NCI-H146 (cell line): ENCODE measurements around the gene CSRP1.
A peak's percentile ranks its signal among the peaks of the same experiment; 100 is the strongest.
"Not testable (repeated sequence)": the region's sequence is repeated elsewhere in the genome, so short reads cannot be mapped to it uniquely, and the experiment has no call there.

ENCODE experiments used
- DNase-seq: peaks from one replicate; lab custom pipeline; 2025; lab: John Stamatoyannopoulos, UW

Gene CSRP1

GRCh38 chr1:201497935-201498509 is 8.9 kb downstream of the CSRP1 start:
- no peak for DNase-seq

GRCh38 chr1:201496296-201496690 is 10.6 kb downstream of the CSRP1 start:
- peak; percentile 36 for DNase-seq

DNA sequence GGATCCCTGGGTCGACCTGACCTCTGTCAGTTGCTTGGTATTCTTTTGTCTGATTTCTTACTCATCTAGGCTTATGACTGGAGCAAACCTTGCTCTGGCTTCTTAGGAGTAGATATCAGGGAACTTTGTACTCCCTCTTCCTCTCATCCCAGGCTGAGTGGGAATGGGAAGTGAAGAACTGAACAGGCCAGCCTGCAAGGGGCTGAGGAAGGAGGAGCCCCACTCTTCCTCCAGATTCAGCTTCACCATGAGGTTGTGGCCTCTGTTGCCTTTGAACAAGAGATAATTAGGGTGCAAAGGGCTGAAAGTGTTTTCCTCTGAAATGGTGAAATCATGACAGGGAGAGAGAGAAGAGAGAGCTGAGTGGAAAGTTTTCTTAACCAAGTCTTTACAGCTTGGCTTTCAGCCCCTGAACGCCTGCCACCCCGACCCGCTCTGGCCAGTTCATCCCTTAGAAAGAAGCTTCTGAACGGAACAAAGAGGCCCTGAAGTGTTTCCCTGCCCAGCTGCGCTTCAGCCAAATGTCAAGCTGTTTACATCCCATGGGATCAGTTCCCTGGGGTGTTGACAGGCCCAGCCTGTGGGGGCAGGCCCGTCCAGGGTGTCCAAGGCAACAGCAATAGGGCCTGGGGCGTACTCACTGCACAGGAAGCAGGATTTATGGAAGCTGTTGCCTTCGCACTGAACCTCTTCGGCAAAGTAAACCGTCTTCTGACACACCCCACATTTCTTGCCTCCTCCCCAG is 11.2 kb downstream of the CSRP1 start:
- peak; percentile 87 for DNase-seq

DNA sequence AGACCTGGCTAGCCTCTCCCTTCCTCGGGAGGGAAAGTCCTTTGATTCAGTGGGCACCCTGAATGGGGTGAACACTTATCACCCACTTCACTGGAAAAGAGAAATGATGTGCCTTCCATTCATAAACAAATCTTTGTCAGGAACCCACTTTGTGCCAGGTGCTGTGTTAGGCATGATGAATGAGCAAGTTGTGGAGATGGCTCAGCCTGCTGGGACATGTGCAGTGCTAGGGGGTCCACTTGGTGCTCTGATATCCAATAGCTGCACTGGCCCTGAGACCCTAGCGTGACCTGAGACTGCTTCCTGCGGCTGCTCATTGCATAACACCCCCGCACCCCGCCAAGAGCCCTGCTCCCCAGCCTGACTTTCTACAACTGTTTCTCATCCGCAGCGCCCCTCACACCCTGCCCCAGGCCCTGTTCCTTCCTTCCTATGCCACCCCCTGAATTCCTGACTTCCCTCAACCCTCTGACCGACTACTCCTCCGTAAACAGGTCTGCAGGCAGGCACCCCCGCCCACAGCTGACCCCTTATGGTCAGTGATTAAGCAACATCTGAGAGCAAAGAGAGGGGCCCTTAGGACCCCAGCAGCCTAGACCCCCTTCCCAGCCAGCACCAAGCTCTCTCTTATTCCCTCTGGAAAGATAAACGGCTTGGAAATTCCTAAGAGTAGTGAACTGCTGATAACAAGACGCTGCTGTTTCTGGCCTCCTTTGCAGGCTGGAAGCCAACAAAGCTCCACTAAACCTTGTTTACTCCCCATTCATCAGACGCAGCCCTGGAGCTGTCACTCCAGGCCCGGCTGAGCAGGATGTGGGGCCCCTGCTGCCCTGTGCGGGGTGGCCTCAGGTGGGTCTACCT is 12.9 kb downstream of the CSRP1 start:
- DNase-seq: no peak

GRCh38 chr1:201493026-201493656 is 13.8 kb downstream of the CSRP1 start:
- DNase-seq: not testable (repeated sequence)

DNA sequence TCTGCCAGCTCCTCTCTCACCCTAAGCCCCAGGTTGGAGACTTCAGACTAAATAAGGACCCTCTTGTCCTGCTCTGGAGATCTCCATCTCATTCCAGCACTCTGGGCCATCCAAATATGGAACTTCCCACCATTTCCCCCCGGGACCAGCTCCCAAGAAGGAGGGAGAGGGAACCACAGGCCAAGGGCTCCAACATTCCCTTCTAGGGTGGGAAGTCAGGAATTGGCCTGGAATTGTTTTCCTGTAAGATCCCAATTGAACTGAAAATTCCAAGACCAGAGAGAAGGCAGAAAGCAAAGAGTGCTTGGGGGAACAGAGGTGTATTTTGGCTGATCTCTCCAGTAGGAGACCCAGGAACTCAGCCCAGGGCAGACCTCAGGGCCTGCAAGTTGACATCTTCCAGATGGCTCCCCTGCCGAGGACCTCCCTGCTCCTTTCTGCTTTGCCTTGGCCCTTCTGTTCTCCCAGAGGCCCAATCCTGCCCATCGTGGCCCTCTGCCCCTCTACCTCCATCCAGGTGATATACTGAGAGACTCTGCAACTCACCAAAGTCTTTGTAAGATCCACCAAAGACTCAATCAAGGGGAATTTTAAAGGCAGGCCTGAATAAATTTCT is 14.9 kb downstream of the CSRP1 start:
- DNase-seq: no peak

DNA sequence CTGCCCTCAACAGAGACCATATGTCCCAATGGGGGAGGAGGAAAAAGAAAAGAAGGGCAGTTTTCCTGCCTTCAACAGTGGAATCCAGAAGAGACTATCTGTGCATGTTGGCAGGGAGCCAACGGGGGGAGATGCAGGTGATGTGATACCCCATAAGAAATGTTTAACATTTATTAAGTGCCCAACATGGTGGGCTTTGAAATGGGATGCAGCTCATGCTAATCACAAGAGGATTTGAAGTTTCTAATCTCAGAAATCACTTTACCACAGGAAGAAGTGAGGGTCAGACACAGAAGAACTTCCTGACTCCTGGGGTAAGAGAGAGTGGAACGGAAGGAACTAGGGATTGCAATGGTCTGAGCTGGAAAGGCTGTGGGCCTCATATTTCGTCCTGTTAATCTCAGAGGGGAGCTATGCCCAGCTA is 16.2 kb downstream of the CSRP1 start:
- DNase-seq: no peak

GRCh38 chr1:201489643-201490261 is 17.2 kb downstream of the CSRP1 start:
- DNase-seq: no peak

GRCh38 chr1:201488830-201489589 is 17.9 kb downstream of the CSRP1 start:
- DNase-seq: no peak

GRCh38 chr1:201487742-201488141 is 19.2 kb downstream of the CSRP1 start:
- DNase-seq: no peak

GRCh38 chr1:201486187-201486586 is 20.7 kb downstream of the CSRP1 start:
- no peak for DNase-seq

DNA sequence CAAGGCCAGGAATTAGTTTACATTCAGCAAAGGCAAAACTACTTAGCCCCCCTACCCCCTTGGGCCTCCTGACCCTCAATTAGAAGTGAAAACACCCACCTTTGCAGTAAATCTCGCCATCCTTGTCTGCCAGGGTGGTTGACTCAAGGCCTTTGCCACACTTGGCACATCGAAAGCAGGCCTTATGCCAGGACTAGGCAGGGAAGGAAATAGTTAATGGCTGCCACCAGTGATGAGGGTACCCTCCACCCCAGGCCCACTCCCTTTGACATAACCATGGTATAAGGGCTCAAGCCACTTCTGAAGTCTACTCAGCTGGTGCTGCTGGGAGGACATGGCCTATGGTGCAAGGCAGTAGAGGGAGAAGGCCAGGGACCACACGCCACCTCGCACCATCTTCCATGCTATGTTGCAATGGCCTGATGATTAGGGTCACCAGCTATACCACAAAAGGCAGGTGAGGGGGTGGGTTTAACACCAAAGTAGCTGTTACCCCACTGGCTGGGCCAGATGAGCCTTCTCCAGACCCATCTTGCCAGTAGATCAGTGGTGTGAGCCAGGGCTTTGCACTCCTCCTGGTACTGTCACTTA is 21.6 kb downstream of the CSRP1 start:
- DNase-seq: no peak

DNA sequence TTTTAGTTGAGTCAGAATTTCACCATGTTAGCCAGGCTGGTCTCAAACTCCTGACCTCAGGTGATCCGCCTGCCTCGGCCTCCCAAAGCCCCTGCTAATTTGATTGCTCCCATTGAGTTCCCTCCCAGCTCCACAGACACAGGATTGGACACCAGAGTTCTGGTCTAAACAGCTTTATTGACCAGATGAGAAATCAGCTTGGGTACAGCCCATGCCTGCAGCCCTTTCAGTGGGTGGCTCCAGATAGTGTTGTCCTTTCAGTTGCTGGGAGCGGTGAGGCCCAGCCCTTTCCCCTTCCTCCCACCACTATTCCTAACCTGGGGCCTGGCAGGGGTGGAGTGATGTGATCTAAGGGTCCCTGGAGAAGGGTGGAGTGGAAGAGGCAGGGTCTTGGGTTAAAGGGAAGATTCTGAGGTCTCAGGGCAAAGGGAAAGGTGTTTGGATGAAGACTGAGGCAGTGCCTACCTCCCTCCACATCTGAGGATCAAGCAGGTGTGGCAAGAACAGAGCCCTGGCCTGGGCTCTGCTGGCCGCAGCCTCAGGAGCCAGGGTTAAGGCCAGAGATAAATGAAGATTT is 23.5 kb downstream of the CSRP1 start:
- DNase-seq: no peak

DNA sequence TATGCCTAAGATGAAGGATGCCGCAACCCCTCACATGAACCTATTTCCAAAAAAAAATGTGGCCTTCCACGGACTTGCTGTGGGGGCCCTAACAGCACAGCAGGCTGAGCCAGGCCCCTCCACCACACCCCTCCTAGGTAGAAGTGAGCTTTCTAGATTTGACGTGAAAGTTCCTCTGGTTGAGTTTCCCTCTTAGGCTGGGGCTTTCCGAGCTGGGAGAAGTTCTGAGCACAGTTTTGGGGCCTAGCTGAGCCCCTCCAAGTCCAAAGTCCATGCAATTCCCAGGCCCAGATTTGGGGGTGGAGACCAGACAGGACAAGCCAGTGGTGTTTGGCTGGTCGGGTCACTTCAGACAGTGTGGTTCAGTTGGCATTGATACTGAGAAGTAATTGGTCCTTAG is 24.2 kb downstream of the CSRP1 start:
- no peak for DNase-seq

DNA sequence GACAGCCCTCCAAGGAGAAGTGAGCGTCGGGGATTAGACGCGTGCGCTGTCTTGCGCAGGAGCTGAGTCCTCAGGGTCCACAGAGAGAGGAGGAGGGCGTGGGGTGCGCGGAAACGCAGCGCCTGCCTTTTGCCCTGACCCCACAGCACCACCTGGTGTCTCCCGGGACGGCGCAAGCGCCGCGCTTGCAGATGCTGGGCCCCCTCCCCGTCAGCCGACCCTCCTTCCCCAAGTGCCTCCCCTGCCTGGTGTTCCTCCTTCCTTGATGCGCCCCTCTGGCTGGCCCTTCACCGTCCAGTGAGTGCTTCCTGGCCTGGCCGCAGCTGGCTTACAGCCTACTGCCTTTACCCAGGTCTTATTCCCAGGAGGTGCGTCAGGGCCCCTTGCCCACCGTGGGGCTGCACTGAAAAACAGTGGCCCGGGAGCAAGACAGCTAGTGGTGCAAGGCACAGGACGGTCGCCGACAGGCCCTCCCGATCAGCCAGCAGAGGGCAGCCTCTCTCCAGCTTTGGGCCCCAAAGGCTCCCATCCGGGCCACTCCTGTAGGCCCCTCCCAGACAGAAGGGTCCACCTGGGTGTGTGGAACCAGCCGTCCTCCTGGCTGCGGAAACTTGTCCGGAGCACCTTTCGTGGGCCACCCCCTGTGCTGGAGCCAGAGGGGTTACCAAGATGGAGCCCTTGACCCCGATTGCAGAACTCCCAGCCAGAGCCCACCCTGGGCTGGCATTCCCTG is 25.0 kb downstream of the CSRP1 start:
- DNase-seq: peak; percentile 81

DNA sequence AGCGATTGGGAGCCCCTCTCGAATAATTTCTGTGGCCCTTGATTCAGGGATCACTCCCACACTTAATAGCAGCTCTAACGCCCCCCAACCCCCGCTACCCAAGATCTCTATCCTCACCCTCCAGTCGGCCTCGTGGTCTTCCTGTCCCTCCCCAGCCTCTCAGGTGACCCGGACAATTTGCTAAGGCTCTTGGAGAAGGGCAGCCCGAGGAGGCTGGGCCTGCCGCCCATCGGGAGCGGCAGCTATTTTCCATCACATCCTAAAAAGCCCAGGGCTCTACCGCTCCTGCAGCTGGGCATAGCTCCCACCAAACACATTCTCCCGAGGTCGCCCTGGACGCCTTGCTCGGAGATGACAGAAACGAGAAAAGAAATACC is 25.9 kb downstream of the CSRP1 start:
- peak; percentile 36 for DNase-seq

DNA sequence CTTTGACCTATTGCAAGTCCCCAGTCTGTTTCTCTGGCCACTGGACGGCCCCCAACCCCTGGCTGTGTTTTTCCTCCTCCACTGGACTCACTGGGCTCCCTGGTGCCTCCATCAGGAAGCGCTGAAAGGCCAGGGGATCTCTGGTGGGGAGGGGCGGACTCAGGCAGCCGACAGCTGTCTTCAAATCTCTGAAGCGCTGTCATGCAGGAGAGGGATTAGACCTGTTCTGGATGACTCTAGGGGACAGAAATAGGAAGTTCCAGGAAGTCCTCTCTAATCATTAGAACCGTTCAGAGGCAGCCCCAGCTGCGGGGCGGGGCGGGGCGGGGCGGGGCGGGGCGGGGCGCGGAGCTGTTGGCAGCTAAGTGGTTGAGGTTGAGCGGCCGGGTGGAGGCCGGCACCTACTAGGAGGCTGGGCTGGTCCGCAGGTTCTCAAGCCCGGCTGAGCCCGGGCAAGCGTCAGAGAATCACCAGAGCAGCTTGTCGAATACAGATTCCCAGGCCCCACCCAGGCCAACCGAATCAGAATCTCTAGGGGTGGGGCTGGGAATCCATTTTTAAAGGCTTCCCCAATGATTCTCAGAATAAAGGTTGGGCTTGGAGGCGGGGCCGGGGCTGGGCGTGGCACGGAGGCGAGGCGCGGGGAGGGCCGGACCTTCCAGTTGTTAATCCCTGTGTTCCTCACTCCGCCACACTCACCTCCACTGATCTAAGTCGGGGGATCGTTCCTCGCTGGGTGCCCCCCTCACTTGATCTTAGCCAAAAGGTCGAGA is 26.5 kb downstream of the CSRP1 start:
- DNase-seq: peak; percentile 91

GRCh38 chr1:201479201-201479730 is 27.7 kb downstream of the CSRP1 start:
- no peak for DNase-seq
